ENCODE data around the gene EVX2.

GRCh38 chr2:176083796-176084261 lies at the start of gene EVX2:
- TF ChIP-seq ZNF121 (tag by site-specific recombination; IDR thresholded peaks at IDR 0.05) (no peak), CTCF (tag by site-specific recombination; IDR thresholded peaks at IDR 0.05) (no peak)
